LNCAP (cell line): ENCODE measurements around the gene PTPRN2.

Source experiments
- TF ChIP-seq, protein P1 (sequence below): fragments of 450-650 bp; IDR thresholded peaks from 2 replicates; pipeline ENCODE4 v1.5.1; 2017; ENCODE audit warnings: mild to moderate bottlenecking

PTPRN2 gene

DNA sequence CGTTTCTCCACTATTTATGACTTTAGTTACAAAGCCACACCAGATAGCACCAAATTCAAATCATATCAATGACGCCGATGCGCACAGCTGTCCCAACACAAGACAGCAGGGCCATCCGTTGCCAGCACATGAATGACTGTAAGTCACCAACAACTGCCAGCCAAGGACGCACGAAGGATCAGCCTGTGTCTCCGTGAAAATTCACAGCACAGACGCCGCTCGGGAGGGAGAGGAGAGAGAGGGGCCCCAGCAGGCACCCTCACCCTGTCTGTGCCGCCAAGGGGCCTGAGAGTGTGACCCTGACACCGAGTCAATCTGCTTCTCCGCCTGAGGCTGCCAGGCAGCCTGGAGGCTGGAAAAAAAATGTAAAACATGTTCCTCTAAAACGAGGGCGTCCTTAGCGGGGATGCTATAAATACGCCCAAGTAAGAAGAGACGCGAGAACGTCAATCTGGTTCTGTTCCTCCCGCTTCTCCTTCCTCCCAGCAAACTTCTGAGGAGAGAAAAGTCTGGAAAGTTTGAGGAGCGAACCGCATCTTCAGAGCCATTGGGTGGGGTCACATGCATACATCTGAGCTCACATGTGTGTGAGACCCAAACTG, 111.2 kb downstream of the PTPRN2 start:
- TF ChIP-seq, protein P1, sequence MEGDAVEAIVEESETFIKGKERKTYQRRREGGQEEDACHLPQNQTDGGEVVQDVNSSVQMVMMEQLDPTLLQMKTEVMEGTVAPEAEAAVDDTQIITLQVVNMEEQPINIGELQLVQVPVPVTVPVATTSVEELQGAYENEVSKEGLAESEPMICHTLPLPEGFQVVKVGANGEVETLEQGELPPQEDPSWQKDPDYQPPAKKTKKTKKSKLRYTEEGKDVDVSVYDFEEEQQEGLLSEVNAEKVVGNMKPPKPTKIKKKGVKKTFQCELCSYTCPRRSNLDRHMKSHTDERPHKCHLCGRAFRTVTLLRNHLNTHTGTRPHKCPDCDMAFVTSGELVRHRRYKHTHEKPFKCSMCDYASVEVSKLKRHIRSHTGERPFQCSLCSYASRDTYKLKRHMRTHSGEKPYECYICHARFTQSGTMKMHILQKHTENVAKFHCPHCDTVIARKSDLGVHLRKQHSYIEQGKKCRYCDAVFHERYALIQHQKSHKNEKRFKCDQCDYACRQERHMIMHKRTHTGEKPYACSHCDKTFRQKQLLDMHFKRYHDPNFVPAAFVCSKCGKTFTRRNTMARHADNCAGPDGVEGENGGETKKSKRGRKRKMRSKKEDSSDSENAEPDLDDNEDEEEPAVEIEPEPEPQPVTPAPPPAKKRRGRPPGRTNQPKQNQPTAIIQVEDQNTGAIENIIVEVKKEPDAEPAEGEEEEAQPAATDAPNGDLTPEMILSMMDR = no peak

DNA sequence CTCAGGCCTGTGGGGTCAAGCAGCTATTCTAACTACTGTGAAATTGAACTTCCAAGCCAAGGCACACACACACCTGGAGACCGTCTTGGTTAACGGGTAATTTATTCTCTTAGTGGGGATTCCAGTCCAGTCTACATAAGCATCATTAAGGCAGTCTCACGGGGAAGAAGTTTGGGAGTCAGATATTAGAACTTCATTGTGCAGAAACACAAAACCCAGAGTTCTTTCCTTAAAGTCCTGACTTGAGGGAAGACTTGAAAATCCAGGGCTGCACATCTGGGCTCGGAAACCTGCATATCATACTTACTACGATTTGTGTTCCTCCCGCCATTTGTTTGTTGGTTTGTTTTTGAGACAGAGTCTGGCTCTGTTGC, 112.0 kb downstream of the PTPRN2 start:
- TF ChIP-seq, protein P1 = no peak

DNA sequence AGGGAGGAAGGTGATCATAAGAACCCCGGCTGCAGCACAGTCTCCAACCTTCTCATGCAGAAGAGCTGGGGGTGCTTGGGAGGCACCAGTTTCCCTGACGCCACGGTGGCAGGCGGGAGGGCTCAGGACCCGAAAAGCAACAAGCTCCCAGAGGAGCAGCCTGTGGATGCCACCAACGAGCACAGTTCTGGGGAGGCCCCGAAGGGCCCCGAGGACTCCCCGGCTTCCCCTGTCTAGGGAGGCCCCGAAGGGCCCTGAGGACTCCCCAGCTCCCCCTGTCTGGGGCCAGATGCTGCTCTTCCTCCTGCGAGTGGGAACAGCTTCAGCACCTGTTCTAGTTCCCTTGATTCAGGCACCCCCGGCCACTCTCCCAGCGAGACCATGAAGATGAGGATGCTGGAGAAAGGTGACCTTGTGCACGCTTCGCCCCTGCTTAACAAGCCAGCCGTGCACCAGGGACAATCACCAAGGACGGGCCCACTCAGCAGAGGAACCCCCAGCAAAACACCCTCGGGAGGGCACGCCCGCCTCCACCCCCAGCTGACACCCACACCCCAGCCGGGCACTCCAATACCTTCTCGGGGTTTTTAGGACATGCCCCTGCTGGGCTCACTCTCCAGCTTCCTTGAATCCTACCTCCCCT, 112.5 kb downstream of the PTPRN2 start:
- TF ChIP-seq, protein P1 = no peak

DNA sequence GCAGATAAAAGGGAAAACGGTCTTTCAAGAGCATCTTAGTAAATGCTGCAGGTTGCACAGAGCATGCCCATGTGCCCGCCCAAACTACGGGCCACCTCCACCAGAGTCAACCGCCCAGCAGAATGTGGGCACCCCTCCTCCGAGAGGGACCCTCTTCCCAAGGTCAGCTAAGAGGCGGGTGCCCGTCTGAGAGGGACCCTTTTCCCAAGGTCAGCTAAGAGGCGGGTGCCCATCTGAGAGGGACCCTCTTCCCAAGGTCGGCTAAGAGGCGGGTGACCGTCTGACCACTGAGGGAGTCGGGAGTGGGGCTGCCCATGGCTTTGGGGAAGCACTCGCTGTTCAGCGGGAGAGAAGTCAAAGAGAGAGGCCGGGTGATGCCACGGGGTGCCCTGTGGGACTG, 113.1 kb downstream of the PTPRN2 start:
- TF ChIP-seq, protein P1 = no peak

DNA sequence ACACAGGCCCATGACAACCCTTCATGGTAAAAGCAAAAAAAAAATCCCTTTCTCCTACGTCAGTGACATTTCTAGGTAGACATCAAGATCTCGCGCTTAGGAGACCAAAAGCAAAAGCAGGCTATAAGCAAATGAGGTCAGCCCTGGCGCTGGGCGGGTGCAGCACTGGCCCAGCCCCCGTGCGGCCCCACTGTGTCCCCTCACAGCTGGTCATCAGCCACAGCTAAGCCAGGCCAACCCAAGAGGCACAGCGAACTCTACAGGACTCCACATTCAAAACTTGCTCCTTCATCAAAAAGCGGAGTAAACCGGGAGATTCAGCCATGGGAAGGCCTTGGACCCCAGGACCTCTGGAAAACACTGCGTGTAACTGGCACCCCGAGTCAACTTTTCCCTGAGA, 113.7 kb downstream of the PTPRN2 start:
- TF ChIP-seq, protein P1 = no peak

DNA sequence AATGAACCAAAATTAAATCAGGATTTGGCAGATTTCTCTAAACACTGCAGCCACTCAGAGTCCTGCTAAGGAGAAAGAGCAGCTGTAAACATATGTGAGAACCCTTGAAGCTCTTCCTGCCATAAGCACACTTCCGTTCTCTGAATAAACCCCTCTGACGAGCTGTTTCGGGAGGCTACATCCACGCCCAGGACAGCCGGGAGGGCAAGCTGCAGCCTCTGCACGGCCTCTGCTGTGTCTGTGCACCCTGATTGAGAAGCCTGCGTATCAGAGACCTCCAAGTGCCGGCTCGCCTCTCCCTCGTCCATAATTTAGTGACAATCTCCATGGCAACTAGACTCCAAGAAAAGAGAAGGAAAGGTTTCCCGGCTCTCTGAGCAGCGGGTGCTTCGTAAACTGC, 114.4 kb downstream of the PTPRN2 start:
- TF ChIP-seq, protein P1 = no peak

DNA sequence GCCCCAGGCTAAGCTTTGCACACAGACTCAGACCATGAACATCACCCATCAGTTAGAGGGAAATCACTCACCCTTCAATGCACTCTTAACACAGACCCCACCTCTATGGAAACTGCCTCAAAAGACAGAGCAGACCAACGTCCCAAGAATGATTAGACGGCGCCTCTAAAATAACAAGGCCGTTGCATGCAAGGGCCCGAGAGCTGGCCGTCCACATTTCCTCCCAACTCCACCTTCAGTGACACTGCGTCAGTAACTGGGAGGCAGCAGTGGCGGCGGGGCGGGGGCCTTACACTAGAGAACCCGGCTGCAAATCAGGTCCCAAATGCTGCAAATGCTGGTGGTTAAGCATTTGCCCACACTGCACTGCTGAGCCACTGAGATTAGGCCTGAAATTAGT, 115.0 kb downstream of the PTPRN2 start:
- TF ChIP-seq, protein P1 = no peak
